Measurements from ENCODE around the gene ATP8B4. TPM values are rescaled to one million over a fixed set of nuclear protein-coding genes. Genes with fewer than 3 reads are reported as not detected.

ATP8B4 gene
- polyA plus RNA-seq, 1 donor (not counting 4 experiments of a cell fraction or from before 2014, with no cell fraction given): 0.05 TPM

- H3K4me2 ChIP-seq (ENCODE audit: control insufficient read depth, extremely low read depth, insufficient read depth, low read depth, low read length): no peak overlapping the region
- H3K4me1 ChIP-seq (ENCODE audit: control insufficient read depth, extremely low read depth, insufficient read depth, low read length): no peaks in the 10 kb centered on the region
- H3K9ac ChIP-seq (ENCODE audit: control insufficient read depth, extremely low read depth, insufficient read depth, low read length): no peak overlapping the region
- no peaks in the 10 kb centered on the region for H3K9me3 ChIP-seq (ENCODE audit: control insufficient read depth, low read depth, low read length)
- H3K9me1 ChIP-seq (ENCODE audit: control insufficient read depth, extremely low read depth, insufficient read depth, low read length): no peaks in the 10 kb centered on the region
- H2AFZ ChIP-seq (ENCODE audit: control insufficient read depth, low read length): no peak overlapping the region
- no peaks in the 10 kb centered on the region for H3K27me3 ChIP-seq (ENCODE audit: control insufficient read depth, extremely low read depth, insufficient read depth, low read length)
- TF ChIP-seq CTCF (optimal IDR thresholded peaks at IDR 0.05 in 1 of 3, IDR thresholded peaks at IDR 0.05 in 1 of 3, conservative IDR thresholded peaks at IDR 0.05 in 1 of 3; ENCODE audit: extremely low read depth in 1 of 3, insufficient read depth in 2 of 3, low read length in 3 of 3) (no peak), EZH2 (IDR thresholded peaks at IDR 0.05; ENCODE audit: low read length) (no peak)
- H3K4me3 ChIP-seq (ENCODE audit: control insufficient read depth in 2 of 3, extremely low read depth in 1 of 3, insufficient read depth in 2 of 3, low read depth in 1 of 3, low read length in 3 of 3): no peak overlapping the region
- no peak for DNase-seq (ENCODE audit: low read depth, low spot score)
- dilution Hi-C loops (cut with MboI; ENCODE audit: extremely low pct_ligation_motif_present, low sequenced_read_pairs): no loop called here
- no peak overlapping the region for H3K27ac ChIP-seq (ENCODE audit: control insufficient read depth, insufficient read depth, low read length)
- H3K36me3 ChIP-seq (ENCODE audit: control insufficient read depth in 2 of 2, extremely low read depth in 1 of 2, insufficient read depth in 2 of 2, low read length in 2 of 2): no peaks in the 10 kb centered on the region
- no peaks in the 10 kb centered on the region for H4K20me1 ChIP-seq (ENCODE audit: control insufficient read depth, extremely low read depth, insufficient read depth, low read length)
- H3K79me2 ChIP-seq (ENCODE audit: control insufficient read depth, insufficient read depth, low read length): no peaks in the 10 kb centered on the region
- no peak for FAIRE-seq
Observed at GRCh38 chr15:49982584-49982983, 136.4 kb downstream of the ATP8B4 start.

GRCh38 chr15:49979705-49980382 is 139.2 kb downstream of the ATP8B4 start:
- H2AFZ ChIP-seq (ENCODE audit: control insufficient read depth, low read length): no peak overlapping the region
- FAIRE-seq (no peak), DNase-seq (ENCODE audit: low read depth, low spot score) (no peak)
- dilution Hi-C loops (cut with MboI; ENCODE audit: extremely low pct_ligation_motif_present, low sequenced_read_pairs): no loop called here
- no peaks in the 10 kb centered on the region for H3K9me1 ChIP-seq (ENCODE audit: control insufficient read depth, extremely low read depth, insufficient read depth, low read length)
- no peak overlapping the region for H3K4me3 ChIP-seq (ENCODE audit: control insufficient read depth in 2 of 3, extremely low read depth in 1 of 3, insufficient read depth in 2 of 3, low read depth in 1 of 3, low read length in 3 of 3)
- H3K27ac ChIP-seq (ENCODE audit: control insufficient read depth, insufficient read depth, low read length): no peak overlapping the region
- H3K9me3 ChIP-seq (ENCODE audit: control insufficient read depth, low read depth, low read length): no peaks in the 10 kb centered on the region
- no peak overlapping the region for H3K4me2 ChIP-seq (ENCODE audit: control insufficient read depth, extremely low read depth, insufficient read depth, low read depth, low read length)
- no peaks in the 10 kb centered on the region for H3K27me3 ChIP-seq (ENCODE audit: control insufficient read depth, extremely low read depth, insufficient read depth, low read length)
- no peaks in the 10 kb centered on the region for H3K36me3 ChIP-seq (ENCODE audit: control insufficient read depth in 2 of 2, extremely low read depth in 1 of 2, insufficient read depth in 2 of 2, low read length in 2 of 2)
- no peak overlapping the region for H3K9ac ChIP-seq (ENCODE audit: control insufficient read depth, extremely low read depth, insufficient read depth, low read length)
- TF ChIP-seq CTCF (optimal IDR thresholded peaks at IDR 0.05 in 1 of 3, IDR thresholded peaks at IDR 0.05 in 1 of 3, conservative IDR thresholded peaks at IDR 0.05 in 1 of 3; ENCODE audit: extremely low read depth in 1 of 3, insufficient read depth in 2 of 3, low read length in 3 of 3) (no peak), EZH2 (IDR thresholded peaks at IDR 0.05; ENCODE audit: low read length) (no peak)
- no peaks in the 10 kb centered on the region for H3K79me2 ChIP-seq (ENCODE audit: control insufficient read depth, insufficient read depth, low read length)
- H4K20me1 ChIP-seq (ENCODE audit: control insufficient read depth, extremely low read depth, insufficient read depth, low read length): no peaks in the 10 kb centered on the region
- no peaks in the 10 kb centered on the region for H3K4me1 ChIP-seq (ENCODE audit: control insufficient read depth, extremely low read depth, insufficient read depth, low read length)
